Endometrial microvascular endothelial cells (primary cell): Measurements from ENCODE around the gene ANAPC1. TPM values are rescaled to one million over a fixed set of nuclear protein-coding genes. Genes with fewer than 3 reads are reported as not detected.
"Not testable (repeated sequence)": the region's sequence is repeated elsewhere in the genome, so short reads cannot be mapped to it uniquely, and the experiment has no call there.

Experiments used
- in situ Hi-C: cut with HindIII; loops from 2 replicates; pipeline ENCODE4 v1.10.0; 2017; ENCODE audit warnings: low sequenced_read_pairs, low pct_unique_long_range_greater_than_20kb; ENCODE audit errors: inconsistent ontology term
- total RNA-seq: library from RNA; depleted of rRNA; stranded (reverse); fragments of >200 nt; gene quantifications from one replicate; pipeline ENCODE4 v1.2.3, GENCODE V29; 2015; ENCODE audit errors: inconsistent ontology term

Gene ANAPC1
- total RNA-seq, 1 donor from 2014 or later, result 73.8 TPM

DNA sequence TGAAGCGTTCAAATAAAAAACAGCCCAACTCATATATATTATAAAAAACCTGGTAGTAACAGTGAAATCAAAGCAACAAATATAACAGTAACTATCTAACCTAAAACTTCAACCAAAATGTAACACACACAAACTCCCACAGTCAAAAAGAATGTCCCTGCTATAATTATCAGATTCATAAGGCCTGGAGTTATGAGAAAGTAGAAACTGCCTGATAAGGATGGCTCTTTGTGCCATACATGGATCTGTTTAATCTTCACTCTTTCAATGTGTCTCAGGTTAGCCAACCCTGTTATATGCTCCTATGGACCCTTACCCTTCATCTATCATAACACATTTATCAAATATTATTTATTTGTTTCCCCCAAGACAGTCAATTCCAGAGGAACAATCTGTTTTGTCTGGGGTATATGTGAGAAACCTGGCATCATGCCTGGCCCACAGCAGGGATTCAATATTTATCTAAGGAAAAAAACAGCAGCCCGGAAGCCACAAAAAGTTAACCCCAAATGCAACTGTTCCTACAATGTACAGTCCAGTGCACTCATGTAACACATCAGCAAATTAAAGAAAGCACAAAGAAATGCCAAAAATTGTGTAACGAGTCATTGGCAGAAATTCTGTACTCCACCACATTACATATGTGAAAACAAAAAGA is 44.2 kb downstream of the ANAPC1 start:
- in situ Hi-C loops, result not testable (repeated sequence)

DNA sequence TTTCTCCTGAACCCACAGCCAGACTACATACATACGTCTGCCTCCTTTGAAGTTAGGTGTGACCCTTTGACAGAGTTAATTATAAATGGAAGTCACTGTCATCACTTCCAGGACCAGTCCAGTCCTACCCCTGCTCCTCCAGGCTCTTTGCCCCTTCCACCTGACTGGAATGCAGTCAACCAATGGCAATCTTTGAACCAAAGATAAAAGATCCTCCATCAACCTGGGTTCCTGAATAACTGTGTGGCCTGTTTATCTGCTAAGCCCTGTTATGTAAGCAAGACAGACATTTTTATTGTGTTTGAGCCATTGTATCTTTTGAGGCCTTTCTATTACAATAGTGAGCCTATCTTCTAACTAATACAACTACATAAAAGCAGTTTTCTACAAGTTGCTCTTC is 45.0 kb downstream of the ANAPC1 start:
- in situ Hi-C loops, result not testable (repeated sequence)

DNA sequence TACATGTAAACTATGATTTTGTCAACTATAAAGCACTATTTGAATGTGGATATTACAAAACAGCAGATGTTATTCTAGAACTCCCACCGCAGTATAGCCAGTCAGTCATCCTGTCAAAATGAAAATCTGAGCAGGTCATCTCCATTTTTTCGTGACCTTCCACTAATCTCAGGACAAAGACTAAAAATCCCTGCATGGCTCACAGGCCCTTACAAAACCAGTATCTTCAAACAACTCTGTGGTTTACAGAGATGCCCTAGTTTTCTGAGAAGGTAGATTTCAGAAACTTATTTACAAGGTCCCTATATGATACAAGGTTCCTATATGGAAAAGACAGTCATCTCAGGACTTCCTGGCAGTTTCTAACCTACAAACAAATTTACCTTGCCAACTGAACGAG is 49.8 kb downstream of the ANAPC1 start:
- in situ Hi-C loops, result not testable (repeated sequence)

DNA sequence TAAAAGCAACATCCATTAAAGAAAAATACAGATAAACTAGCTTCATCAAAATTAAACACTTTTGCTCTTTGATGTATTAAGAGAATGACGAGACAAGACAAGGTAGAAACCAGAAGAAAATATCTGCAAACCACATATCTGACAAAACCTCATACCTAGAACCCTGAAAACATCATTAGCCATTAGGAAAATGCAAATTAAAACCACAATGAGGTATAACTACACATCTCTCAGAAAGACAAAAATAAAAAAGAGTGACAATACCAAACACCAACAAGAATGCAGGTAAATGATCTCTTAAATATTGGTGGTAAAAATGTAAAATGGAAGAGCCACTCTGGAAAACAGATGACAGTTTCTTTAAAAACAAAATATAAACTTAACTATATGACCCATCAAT is 53.5 kb downstream of the ANAPC1 start:
- in situ Hi-C loops, result not testable (repeated sequence)

DNA sequence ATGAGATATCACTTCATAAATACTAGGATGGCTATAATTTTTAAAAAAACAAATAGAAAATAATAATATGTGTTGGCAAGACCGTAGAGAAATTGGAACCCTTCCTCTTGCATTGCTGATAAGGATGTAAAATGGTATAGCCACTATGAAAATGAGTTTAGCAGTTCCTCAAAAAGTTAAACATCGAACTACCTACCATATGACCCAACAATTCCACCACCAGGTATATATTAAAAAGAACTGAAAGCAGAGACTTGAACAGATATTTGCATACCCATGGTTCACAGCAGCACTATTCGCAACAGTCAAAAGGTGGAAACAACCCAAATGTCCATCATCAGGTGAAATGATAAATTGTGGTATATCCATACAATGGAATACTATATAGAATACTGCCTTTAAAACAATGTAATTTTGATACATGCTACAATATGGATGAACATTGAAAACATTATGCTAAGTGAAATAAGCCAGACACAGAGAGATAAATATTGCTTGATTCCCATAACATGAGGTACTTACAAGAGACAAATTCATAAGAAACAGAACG is 55.7 kb downstream of the ANAPC1 start:
- in situ Hi-C loops, result not testable (repeated sequence)

DNA sequence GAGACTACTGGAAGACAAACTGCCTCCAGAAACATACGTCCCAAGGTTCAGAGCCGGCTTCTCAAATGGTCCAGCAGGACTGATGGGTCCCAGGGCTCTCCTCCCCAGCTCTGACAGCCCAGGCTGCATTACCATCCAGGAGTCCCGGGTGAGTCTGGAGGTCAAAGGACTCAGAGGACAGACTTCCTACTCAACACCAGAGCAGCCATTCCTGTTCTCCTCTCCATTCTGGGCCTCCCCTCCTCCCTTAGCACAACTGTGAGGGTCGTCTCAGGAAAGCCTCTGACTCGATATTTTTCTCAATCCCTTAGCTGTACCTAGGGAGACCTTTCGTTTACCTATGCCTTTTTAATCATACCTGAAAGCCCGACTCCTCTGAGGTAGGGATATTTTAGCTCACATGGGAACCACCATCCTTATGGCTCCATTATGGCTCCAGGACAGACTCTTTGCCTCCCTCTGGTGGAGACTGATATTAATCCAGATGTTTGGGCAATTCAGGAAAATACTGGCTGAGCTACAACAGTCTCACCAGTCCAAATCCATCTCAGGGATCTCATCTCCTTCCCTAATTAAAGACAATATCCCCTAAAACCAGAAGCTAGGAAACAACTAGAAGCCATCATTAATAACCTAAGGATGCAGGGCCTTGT is 70.9 kb downstream of the ANAPC1 start:
- in situ Hi-C loops, result not testable (repeated sequence)

DNA sequence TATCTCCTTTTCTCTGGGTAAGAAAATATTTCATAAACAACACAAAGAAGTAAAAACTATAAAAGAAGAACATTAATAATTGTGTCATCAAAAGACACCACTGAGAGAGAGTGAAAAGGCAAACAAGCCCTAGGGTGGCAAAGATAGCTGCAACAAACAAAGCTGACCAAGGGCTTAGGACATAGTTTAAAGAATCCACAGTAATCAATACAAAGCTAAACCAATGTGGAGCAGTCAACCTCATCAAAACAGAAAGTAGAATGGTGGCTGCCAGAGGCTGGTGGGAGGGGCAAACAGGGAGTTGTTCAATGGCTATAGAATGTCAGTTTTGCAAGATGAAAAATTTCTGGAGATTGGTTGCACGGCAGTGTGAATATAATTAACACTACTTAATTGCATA is 93.4 kb downstream of the ANAPC1 start:
- in situ Hi-C loops, result not testable (repeated sequence)

DNA sequence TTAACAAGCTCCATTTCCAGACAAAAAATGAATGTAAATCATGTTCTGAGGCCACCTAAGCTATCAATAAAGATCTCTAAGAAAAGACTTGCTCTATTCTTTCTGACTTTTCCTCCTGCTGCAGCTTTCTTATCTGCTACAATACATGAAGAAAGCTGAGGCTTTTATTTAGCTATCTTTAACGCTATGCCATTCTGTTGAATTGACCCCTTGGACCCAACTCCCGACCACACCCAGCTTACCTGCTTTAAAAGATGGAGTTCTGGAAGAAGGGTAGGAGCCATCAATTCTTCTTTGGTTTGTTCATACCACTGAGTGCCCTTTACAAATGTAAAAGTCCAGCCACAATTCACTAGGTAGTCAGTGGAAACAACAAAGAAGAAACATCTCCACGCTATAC is 99.9 kb downstream of the ANAPC1 start:
- in situ Hi-C loops, result not testable (repeated sequence)

DNA sequence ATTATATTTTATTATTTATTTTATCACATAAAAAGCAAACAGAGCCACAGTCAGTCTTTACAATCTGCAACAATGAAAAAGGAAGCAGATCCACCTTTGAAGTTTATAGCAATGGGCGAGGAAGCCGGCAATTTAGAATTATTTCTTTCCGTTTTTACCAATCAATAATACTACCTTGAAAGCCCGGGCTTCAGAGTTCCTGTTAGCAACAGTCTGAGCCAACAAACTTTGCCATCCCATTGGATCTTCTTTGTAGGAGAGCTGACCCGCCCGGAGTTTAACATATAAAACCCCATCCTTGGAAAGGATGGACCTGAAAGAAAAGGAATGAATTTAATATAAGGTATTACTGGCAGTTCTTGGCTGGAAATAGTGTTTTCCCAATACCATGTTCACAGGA is 101.8 kb downstream of the ANAPC1 start:
- in situ Hi-C loops, result not testable (repeated sequence)

DNA sequence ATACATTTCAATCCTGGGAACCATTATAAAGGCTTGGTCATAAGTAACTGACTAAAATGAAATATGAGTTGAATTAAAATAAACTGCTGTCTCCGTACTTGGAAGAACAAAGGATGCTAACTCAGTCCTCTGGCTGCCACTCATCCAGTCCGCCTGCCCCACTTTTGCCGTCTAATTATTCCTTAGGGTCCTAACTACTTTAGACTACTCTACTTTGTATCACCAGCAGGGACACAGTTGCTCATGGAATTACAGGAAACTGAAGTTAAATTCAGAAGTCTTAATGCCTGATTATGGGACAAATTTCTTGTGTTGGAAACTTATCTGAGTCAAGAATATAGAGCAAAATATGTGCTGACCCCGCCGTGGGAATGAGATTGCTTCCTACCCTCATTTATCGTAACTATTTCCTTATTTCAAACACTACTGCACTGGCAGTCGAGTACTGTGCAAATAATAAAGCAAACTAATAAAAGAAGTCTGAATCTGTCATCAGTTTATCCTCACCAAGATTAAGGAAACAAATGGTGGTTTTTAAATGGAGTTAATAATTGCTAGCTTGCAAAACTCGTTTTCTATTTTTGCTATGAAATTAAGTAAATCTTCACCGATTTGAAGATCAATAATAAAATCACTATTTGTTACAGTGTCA is 102.4 kb downstream of the ANAPC1 start:
- in situ Hi-C loops, result not testable (repeated sequence)

DNA sequence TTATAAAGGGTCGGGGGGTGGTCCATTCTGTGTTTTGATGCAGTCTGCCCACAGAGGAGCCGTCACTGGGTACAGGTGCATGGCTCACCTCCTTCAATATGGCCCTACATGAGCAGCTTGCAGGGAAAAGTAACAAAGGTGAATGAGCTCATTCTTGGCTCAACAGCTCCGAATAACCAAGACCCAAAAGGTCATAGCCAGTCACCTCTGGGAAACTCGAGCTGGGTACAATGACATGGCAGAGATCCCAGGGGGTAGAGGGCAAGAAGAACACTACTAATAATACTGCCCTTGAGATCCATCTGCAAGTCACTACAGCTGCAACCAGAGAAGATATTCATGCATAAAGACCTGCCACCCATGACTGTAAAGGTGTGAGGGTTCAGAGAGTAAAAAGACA is 106.8 kb downstream of the ANAPC1 start:
- in situ Hi-C loops, result not testable (repeated sequence)

DNA sequence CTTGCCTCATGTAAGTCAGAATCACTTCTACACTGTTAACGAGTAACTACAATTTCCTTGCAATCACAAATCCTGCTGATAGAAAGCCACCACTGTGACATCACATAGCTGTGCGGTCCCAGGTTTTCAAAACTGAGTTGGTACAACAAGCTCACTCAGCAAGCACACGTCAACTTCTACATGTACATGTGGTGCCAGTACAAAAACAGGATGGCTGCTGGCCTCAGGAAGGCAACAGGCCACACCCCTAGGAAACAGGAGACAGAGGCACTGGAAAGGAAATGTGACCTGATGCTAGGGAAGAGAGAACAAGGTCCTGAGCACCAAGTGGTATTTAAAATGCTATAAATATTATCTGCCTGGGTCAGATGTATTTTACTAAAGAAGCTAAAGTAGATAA is 107.7 kb downstream of the ANAPC1 start:
- in situ Hi-C loops, result not testable (repeated sequence)

DNA sequence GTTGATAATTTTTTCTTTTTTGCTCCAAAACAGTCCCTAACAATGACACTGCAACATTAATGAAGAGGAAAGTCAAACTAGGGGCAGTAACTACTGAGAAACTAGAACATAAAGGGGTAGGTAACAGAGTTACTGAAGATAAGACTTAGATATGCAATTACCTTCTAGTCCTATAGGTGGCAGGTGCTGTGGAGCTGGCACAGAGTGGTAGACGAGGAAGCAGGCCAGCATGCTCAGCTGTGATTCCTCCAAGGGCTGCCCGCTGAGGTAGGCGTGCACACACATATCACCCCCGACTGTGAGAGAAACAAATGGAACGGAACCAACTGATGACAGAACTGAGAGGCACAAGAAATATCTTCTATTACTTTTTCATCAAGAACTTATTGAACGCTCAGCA is 111.8 kb downstream of the ANAPC1 start:
- in situ Hi-C loops, result not testable (repeated sequence)

DNA sequence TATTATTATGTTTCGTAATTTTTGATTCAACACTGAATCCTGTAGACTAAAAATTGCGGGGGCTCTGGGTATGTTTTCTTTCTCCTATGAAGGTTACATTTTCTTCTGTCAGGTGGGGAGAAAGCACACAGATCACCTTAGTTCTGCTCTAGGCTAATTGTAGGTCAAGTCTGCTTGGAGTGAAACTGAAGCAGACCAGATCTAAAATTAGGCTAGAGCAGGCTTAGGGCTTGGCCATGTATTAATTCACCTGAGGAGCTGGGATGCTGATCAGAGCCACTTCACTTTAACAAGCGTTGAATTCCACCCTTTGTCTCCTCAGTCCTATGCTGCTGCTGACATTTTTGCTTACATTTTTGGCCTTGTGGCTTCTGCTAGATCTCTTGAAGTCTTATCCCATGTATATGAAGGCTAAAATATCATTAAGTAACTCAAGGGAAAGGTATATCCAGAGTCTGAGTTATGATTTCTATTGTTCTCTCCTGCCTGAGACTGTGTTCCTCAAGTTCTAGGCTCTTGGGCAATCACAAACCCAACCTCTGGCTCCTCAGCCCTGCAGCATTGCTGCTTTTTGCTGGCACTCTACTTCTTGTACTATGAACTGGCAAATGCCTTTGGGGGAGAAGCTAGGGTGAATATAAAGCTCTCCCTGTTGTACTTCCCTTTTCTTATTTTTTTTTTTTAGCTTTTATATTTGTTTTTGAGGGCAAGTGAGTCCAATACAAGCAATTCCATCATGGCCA is 112.9 kb downstream of the ANAPC1 start:
- in situ Hi-C loops, result not testable (repeated sequence)

DNA sequence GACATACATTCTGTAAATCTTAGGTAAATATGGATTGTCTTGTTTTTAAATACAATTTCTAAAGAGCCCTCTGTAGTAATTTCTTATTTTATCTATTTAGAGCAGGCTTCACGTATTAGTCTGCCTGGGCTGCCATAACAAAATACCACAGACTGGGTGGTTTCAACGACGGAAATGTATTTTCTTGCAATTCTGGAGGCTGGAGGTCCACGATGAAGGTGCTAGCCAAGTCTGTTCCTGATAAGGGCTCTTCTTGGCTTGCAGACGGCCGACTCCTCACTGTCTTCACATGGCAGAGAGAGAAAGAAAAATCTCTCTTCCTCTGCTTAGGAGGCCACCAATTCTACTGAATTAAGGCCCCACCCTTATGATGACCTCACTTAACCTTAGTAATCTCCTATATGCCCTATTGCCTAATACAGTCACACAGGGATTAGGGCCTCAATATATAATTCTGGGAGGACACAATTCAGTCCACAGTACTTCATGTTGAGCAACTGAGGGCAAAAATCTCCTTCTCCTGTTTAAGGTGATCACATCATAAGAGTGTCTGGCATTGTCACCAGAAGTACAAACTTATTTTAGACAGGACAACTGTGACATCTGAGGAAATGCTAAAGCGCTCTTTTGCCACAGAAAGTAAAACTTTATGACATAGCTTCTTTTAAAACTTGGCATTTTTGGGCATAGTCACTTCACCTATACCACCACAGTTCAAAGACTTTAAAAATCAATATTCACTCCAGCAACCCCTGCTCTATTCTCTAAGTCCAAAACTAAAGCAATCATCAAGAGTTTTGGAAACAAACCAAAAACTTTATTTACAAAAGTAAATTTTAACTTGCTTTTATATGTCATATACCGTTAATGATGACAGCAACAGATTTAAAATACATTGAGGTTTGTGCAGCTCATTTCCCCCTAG is 115.5 kb downstream of the ANAPC1 start:
- in situ Hi-C loops, result not testable (repeated sequence)

DNA sequence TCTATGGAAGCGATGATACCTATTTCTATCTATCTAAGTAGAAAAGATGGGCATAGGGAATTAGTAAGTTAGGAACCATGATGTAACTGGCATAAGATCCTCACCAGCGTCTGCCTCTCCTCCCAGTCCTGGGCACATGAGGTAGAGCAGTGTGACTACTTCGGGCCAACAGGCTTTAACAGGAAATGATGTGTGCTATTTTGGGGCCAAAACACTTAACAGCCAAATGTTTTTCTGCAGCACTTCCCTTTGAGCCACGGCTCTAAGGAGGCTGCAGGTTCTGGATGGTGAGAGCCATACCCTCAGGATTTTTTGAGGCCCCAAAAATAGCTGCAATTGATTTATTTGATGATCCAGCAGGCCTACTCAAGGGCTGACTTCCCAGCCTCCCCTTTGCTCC is 116.9 kb downstream of the ANAPC1 start:
- in situ Hi-C loops, result not testable (repeated sequence)

DNA sequence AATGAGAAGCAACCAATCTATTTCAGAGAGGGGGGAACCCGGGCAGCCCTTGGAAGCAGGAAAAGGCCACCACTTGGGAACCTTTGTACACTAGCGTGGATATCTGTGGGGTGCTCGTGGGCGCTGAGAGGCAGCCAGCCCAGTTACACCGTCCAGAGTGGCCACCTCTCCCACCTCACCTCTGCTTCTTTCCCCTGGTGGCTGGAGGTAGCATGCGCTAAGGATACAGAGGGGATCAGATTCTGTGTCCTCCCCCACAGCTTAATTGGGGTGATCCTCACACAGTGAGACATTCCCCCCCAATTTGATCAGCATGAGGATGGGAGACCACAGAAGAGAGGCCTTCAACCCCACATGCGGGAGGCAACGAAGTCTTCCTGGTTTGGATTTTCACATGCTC is 117.7 kb downstream of the ANAPC1 start:
- in situ Hi-C loops, result not testable (repeated sequence)

DNA sequence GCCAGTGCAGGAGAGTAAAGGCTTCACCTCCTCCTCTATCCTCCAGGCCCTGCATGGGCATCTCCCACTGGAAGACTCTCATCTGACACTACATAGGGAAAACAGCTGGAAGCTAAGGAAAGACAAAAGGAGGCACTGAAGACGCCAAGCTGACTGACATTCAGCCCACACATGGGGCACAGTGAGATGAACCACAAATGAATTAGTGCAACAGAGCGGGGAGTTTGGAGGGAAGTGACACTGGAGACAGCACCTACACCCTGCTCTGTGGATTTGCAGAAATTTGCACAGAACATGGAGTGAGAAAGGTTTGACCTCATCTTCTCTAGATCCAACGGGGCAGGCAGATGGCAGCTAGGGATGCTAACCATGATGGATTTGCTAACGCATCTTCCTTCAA is 119.8 kb downstream of the ANAPC1 start:
- in situ Hi-C loops, result not testable (repeated sequence)
